ENCODE results near the gene RPTN.
A peak's percentile ranks its signal among the peaks of the same experiment; 100 is the strongest.

The RPTN gene, protein sequence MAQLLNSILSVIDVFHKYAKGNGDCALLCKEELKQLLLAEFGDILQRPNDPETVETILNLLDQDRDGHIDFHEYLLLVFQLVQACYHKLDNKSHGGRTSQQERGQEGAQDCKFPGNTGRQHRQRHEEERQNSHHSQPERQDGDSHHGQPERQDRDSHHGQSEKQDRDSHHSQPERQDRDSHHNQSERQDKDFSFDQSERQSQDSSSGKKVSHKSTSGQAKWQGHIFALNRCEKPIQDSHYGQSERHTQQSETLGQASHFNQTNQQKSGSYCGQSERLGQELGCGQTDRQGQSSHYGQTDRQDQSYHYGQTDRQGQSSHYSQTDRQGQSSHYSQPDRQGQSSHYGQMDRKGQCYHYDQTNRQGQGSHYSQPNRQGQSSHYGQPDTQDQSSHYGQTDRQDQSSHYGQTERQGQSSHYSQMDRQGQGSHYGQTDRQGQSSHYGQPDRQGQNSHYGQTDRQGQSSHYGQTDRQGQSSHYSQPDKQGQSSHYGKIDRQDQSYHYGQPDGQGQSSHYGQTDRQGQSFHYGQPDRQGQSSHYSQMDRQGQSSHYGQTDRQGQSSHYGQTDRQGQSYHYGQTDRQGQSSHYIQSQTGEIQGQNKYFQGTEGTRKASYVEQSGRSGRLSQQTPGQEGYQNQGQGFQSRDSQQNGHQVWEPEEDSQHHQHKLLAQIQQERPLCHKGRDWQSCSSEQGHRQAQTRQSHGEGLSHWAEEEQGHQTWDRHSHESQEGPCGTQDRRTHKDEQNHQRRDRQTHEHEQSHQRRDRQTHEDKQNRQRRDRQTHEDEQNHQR

DNA sequence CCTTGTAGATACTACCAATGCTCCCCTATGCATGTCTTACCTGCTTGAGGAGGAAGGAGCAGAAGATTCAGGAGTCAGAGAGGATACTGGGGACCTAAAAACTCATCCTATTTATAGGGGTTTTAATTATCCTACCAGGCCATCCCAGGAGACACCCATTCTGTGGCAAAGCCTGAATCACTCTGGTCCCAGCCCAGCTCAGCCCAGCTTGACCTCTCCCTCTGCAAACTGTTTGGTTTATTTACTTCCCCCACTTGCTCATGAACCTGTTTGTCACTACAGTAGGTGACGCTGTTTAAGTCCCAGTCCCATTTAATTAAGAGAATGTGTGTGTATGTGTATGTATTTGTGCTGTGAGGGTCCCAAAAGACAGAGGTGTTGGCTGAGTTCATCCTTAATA is at the start of gene RPTN:
TSS of gene RPTN (minus strand) at position 85 of the 400 bp plus-strand sequence. CDS start 1,339 bp downstream, outside the sequence.
- DNase-seq (ENCODE audit: low read depth in 2 of 2) = no peak

DNA sequence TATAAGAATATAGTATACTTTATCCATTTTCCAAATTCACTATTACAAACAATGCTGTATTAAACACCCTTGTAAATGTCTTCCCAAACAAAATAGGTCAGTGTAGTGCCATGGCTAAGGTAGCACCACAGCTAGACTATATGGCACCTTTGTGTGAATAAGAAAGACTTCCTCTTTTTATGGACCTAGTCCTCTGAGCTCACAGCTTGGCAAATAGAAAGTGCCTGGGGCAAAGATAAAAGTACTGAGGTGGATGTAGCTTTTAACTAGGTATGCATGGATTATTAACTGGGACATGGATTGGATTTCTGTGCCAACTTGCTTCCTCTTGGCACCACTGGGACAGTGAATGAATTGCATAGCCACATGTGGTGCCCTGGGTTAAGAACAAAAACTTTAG is 40.0 kb upstream of the RPTN start:
- DNase-seq (ENCODE audit: low read depth in 2 of 2) = no peak

DNA sequence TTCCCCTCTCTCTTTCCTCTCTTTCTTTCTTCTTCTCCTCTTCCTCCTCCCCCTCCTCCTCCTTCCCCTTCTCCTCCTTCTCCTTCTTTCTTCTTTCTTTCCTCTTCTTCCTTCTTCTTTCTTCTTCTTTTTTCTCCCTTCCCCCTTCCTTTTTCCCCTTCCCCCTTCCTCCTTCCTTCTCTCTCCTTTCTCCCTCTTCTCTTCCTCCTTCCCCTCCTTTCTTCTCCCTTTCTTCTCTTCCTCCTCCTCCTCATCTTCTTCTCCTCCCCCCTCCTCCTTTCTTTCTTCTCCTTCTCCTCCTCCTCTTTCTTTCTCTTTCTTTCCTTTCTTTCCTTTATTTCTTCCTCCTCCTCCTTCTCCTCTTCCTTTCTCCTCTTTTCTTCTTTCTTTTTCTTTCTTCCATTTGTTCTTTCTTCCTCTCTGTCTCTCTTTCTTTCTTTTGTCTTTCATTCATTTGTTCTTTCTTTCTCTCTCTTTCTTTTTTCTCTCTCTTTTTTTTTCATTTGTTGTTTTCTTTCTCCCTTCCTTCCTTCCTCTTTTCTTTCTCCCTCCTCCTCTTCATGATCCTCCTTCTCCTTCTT is 38.4 kb upstream of the RPTN start:
- no peak for DNase-seq (ENCODE audit: low read depth in 2 of 2)

DNA sequence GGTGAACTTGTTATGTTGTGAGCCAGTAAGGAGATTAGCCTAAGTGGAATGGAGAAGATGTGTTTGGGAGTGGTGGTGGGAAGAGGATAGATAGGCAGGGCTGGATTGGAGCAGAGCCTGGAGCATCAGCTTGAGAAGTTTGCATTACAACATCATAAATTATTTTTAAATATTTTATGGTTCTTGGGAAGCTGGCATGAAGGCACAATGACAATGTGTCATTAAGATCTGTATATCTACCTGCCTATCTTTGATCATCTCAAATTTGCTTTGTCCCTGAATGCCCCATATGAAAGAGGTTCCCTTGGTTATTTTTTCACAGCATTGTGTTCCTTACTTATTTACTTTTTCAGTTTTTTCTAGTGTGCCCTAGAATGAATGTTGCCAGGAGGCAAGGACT is 32.7 kb upstream of the RPTN start:
- no peak for DNase-seq (ENCODE audit: low read depth in 2 of 2)

DNA sequence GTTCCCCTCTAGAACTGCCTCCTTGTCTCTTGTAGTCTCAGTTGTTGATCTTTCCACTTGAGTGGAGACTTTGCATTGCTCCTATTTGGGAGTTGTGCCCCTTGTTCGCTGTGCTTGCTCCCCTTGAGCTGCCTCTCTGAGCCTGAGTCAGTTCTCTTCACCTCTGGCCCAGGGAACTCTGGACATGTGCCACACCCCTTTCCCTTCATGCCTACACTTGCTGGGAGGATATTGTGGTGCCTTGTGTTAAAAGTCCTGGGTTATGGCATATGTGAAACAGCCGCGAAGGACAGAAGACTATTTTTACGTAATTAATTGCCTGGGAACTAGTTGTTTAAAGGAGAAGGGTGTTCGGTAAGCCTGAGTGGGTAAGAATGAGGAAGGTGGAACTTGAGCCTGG is 32.2 kb upstream of the RPTN start:
- no peak for DNase-seq (ENCODE audit: low read depth in 2 of 2)

DNA sequence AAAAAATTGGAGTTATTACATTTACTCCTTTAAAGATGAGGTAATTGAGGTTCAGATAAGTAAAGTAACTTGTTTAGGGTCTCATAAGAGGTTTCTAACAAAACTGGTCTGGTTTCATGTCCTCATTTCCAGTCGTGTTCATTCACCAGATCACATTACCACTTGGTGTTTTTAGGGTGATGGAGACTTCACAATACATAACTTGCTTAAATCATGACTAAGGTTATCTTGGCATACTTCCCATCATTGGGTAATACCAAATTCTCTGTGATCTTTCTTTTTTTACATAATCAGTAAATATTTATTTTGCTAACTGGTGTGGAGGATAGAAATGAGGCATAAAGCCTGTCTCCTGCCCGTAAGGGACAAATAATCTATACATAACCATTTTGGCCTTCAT is 31.6 kb upstream of the RPTN start:
- DNase-seq (ENCODE audit: low read depth in 2 of 2) = no peak

DNA sequence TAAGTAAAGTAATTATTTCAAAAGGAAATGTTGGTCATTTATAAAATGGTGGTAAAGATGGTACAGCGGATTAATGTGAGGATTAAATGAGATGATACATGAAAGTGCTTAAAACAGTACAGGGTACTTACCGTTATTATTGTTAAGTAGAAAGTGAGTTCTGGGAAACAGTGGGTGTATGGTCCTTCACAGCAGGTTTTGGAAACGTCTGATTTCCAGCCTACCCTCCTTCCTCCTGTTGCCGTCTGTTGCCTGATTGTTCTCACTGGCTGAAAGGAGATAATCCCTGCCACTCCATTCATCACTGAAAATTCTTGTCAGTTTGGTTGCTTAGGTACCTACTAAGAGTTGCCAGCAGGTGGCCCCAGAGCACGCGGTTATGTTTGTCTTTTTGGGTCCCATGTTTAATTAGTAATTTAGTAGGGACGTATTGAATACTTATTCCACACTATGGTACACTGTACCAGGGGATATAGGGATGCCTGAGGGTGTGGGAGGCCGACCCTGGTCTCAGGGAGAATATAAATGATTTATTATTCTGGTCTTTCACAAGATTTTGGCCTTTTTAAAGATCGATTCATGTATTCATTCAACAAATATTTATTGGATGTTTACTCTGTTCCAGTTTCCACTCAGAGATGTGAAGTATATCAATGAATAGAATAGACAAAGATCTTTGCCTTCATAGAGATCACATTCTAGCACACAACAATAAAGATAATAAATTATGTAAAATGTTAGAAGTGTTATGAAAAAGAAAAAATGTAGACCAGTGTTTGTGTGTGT is 30.8 kb upstream of the RPTN start:
- DNase-seq (ENCODE audit: low read depth in 2 of 2) = peak; percentile 30 to 60

DNA sequence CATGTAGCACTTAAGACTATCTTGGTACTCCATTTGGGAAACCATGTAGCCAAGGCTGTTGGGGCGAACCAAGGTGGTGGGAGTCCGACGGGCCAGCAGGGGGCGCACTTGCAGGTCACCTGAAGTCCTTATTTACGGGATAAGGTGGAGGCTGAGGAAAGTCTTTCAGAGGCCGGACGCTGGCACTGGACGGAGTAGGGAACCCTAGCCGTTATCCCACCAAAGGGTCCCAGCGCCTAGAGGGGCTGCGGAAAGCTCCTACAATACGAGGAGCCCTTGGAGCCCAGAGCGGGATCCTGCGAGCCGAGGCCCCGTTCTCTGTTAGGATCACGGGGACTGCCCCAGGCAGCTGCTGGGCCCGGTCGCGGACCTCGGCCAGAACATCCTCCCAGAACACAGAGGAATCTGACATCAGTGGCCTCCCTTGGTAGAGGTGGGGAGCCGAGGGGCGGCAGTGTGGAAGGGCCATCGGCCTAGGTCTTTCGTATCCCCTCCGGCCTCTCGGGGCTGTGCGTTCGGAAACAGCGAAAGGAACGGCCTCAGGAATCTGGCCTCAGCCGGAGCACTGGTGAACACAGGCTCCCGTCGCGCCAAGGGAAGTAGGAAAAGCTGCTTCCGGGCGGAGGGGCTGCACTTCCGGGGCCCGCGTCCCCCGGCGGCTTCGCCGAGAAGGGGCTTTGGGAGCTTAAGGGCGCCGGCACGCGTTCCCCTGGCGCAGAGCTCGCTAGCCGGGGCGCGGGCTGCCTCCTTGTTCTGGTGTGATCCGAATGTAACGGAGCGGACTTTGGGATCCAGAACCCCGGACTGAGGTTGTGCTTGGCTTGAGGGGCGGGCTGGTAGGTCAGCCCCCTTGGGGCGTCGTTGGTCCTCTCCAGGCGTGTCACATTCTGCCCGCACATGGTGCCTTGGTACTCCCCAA is 29.9 kb upstream of the RPTN start:
- peak; percentile 67 to 73 for DNase-seq (ENCODE audit: low read depth in 2 of 2)

DNA sequence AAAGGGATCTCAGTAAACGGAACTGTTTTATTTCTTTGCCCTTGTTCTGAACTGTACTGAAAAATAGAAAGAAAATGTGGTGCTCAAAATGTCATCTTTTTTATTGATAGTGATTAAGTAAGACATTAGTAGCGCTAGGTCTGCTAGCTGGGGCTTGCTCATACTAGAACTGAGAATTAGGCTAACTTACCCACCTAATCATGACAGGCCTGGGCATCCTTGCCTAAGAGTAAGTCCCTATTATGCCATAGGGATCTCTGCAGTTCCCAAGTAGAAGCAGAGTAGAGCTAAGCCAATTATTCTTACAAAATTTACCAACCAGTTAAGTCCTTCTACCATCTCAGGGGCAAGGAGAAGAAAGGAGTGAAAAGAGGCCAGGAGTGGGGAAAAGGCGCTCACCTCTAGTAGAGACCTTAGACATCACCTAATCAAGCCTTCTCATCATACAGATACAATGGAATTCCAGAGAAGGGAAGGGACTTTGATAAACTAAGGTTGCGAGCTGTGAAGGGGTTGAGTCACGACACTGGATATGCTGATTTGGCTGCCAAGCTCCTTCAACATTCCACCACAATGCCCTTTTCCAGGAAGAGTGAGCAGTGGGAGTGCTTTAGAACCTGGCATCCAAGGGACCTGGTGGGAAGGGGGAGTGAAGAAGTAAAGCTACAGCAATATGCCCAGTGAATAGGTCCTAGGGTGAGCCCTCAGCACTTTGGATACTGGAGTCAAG is 27.7 kb upstream of the RPTN start:
- no peak for DNase-seq (ENCODE audit: low read depth in 2 of 2)

DNA sequence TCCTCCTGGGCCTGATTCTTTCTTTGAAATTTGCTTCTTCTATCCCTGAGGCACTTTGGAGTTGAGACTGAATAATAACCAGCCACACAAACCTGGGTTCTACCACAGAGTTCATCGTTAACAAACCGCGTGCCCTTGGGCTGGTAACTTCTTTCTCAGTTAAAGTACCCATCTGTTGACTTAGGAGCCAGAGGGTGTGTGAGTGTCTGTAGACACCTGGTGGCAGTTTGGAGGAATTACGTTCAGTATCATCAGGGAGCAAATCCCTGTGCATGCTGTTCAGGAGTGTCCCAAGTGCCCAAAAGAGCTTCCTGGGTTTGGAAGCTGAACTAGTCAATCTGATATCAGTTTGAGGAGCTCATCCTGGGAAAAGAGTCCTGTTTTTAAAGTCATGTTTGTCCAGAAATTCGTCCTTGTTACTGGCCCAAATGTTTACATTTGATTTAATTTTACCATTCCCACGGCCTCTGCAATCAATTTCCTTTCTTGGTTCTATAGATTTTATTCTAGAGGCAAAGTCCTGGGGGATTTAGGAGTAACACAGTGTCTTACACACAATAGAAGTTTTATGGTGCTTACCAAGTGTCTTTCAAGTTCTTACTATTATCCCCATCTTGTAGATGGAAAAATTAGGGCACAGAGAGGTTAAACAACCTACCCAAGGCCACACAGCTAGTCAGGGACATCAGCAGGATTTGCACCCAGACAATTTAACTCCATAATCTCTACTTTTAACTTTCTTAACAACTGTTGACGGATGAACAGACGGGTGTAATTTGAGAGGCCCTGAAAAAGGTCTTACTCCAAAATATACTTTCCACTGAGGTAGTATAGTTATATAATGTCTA is 26.7 kb upstream of the RPTN start:
- peak in 1 of 2 donors; percentile 11 for DNase-seq (ENCODE audit: low read depth in 2 of 2)

DNA sequence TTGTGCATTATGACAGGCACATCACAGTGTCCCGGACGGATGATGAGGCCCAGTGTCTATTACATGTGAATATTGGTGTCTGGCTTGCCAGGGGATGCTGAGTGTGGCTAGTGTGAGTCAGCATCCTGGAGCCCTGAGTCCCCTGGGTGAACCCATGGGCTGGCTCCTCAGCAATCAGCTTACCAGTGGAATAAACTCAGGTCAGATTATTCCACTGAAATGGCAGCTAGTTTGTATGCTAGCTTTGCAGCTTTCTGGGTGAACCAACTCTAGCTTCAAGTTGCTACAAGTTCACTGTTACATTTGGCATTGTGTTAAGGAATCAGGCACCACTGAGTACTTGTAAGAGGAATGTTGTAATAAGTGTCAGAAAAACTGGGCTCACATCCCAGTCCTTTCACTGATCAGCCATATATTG is 23.9 kb upstream of the RPTN start:
- no peak for DNase-seq (ENCODE audit: low read depth in 2 of 2)

DNA sequence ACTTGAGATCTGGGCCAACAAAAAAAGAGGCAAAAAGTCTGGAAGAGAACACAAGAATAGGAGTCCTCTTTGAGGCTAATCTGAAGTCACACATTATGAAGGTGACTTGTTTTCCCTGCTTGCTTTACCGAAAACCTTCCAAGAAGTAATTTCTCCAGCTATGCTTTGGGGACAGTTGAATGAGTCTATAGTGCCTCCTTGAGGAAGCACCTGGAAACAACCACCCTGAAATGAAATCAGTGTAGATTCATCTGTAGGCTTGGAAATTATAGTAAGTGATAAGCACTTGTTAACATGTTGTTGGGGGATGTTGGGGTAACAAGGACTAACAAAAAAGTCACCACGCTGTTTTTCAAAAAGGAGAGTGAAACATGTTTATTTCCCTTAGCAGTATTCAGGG is 23.4 kb upstream of the RPTN start:
- no peak for DNase-seq (ENCODE audit: low read depth in 2 of 2)

DNA sequence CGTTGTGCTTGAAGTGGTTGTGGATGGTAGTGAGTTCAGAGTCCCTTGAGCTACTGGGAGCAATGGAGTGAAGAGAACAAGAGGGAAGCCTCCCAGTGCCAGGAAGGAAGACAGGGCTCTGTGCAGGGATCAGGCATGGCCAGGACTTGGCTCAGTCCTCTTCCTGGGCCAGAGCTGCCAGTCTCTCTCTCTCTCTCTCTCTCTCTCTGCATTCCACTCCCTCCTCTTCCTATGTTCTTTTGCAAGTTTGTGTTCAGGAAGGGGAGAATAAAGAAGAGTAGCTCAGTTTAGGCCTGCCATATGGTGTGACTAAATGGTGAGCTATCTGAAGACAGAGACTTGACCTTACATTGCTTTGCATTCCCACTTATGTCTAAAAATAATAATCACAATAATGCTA is 20.5 kb upstream of the RPTN start:
- no peak for DNase-seq (ENCODE audit: low read depth in 2 of 2)

DNA sequence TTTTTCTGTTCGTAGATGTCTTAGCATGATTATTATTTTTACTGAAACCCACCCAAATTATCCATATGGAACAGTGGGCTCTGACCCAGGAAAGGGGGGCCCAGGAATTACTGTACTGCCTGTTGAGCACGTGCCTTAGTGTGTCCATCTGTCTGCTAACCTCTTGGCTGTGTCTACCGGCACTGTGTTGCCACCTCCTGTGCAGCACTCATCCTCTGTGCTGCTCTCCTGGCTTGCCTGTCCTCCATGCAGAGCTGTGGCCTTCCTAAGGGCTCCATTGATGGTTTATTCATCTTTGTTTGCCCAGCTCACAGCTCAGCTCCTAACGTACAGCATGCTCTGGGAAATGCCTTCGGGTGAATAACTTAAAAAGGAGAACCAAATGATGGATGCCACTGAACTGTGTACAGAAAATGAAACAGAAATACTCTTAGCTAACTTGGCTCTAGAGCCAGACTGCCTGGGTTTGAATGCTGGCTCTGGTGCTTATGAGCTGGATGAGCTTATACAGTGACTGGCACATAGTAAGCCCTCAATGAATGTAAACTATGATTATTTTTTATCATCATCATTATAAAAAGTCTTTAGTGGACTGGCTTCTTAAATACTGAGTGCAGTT is 11.4 kb upstream of the RPTN start:
- no peak for DNase-seq (ENCODE audit: low read depth in 2 of 2)

DNA sequence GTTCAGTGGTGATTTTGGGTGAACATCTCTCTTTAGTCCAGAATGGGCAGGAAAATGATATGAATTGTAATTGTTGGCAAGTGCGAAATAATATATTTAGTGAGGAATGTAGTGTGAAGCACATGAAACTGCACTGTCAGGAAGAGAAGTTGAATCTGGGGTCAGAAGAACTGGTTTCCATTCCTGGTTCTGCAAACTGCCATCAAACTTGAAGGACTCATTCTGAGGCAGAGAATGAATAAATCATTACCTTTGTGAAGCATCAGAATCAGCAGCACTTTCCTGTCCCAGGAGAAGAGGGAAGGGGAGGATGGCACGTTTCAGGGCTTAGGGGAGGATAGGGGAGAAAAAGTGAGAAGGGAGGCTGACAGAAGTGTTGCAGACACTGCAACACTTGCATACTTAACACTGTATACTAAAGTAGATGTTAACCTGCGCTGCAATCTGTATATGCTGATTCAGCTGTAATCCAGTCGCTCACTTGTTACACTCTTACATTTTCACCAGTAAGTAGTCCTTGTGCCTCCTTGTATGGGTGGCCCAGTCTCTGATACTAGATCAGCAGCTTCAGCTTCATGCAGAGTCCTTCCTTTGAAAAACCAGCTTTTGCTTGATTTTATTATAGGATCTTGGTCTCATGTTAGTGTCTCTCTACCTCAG is 10.5 kb upstream of the RPTN start:
- DNase-seq (ENCODE audit: low read depth in 2 of 2) = no peak

DNA sequence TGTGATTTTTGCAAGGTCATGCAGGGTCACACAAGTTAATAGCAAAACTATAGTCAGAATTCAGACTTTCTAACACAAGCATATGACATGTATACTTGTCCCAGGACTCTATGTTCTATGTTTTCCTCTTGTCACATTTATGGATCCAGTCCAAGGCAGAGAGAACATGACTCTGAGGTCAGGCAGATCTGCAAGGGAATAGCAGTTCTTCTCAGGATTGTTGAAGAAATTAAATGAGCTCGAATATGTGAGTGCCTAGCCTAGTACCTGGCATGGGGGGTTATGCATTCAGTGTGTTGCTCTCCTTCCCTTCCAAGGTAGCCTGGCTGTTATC is 9.5 kb upstream of the RPTN start:
- DNase-seq (ENCODE audit: low read depth in 2 of 2) = no peak

DNA sequence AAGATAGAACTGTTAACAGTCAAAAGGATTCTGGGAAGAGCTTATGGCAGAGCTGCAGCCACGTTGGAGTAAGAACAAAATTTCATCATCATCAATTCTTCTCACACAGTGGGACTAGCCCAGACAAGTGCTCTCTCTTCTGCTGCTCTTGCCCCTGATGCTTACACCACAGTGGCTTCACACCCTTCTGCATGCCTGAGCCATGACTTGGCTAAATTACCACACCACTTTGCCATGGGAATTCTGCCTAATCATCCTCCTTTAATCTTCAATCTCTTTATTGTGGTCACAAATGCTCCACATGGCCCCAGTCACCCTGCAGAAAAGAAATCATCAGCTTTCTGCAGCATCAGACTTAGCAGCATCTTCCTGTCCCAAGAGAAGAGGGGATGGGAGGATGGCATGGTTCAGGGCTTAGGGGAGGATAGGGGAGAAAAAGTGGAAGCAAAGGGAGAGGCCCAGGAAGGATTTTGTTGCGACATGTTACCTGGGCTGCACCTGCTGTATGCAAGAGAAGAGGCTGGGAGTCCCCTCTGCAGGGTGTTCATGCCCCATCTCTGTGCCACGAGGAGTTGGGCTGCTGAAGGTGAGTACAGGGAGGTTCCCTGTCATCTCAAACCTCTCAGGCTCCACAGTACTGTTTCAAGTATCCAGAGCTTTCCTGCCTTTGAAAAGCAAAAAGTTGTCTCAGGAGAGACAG is 9.0 kb upstream of the RPTN start:
- DNase-seq (ENCODE audit: low read depth in 2 of 2) = no peak

DNA sequence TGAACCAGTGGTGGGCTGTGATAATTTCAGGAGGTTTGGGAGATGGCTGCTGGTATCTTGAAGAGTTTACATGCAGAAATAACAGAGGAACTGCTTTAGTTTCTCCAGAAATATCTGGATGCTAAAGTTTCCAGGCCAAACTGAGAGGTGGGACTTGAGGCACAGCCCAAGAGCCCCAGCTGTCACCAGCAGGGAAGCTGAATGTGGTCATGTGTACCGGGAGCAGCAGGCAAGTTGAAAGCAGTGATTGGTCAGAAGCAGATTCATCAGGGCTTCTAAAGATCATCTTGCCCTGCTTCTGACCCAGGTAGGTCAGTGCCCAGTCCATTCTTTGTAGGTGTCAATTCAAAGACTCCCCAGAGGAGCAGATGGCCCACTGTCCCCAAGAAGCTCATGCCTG is 7.9 kb upstream of the RPTN start:
- DNase-seq (ENCODE audit: low read depth in 2 of 2) = no peak
